KOPT-K1 (cell line): Measurements from ENCODE around the gene KCNJ4.

Experiments used
- H3K27ac ChIP-seq: fragments of 200-600 bp; sonication (generic); 2 replicates; pipeline ENCODE4 v1.5.1; 2016; ENCODE audit warnings: antibody characterized with exemption, mild to moderate bottlenecking, low read depth, low read length; ENCODE audit not compliant: poor library complexity, severe bottlenecking
- H3K36me3 ChIP-seq: fragments of 200-600 bp; sonication (generic); 2 replicates; pipeline ENCODE4 v1.5.1; 2017; ENCODE audit warnings: antibody characterized with exemption, mild to moderate bottlenecking, low read length, moderate library complexity; ENCODE audit not compliant: insufficient read depth
- H3K9me3 ChIP-seq: fragments of 200-600 bp; sonication (generic); 2 replicates; pipeline ENCODE4 v1.5.1; 2017; ENCODE audit warnings: antibody characterized with exemption, low read length, mild to moderate bottlenecking; ENCODE audit not compliant: insufficient read depth, poor library complexity, severe bottlenecking

KCNJ4 gene

GRCh38 chr22:38455076-38455529 lies at the start of gene KCNJ4:
TSS of gene KCNJ4 (minus strand) at chr22:38455199. CDS start at chr22:38428132, 27,067 bp downstream.
- Histone ChIP-seq H3K36me3 (no peaks in the 10 kb centered on the region), H3K27ac (no peak within 1 kb of the TSS), H3K9me3 (no peaks in the 10 kb centered on the region)

DNA sequence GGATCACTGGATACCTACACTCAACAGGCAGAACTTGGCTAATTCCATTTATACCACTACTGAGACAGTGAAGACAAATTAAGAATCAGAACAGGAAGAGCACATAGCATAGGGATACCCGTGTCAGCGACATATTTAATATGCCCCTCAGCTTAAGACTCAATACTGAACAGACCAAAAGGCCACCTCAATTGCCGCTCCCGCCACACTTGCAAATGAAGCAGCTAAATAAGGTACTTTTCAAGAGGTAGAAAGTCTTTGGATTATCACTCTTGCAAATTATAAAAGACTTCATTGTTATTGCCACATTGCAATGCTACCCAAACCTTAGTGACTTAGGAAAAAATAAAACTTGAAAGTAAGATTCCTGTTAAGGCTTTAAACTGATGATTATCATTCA lies 48.0 kb upstream of the KCNJ4 start:
- Histone ChIP-seq H3K9me3 (no peaks in the 10 kb centered on the region), H3K36me3 (peaks cover 67% of the 10 kb centered on the region), H3K27ac (no peak overlapping the region)

DNA sequence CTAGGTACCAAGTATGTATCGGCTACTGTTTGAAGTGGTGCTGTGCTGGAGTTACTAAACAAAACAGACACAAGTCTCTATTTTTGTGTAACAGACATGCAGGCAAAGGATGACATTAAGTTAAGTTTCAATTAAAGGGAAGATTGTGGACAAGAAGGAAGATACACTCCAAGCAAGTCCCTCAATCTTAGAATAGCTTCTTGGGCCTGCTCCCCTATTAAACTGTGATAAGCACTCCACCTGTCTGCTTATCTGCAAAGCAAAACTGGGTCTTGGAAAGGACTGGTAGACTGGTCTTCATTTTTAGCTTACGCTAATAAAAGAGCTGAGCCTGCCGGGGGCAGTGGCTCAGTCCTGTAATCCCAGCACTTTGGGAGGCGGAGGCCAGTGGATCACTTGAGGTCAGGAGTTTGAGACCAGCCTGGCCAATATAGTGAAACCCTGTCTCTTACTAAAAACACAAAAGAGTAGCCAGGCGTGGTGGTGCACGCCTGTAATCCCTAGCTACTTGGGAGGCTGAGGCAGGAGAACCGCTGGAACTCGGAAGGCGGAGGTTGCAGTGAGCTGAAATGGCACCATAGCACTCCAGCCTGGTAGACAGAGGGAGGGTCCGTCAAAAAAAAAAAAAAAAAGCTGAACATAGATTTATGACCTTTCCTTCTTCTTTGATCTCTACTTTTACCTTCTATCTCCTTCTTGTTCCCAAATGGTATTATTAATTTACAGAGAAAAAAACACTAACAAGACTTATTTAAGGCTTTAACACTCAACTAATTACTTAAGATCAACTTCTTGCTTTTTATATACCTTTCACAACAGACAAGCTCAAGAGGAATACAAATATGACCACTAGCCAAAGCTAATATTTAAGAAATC lies 47.0 kb upstream of the KCNJ4 start:
- H3K27ac ChIP-seq = no peak overlapping the region
- peaks cover 77% of the 10 kb centered on the region for H3K36me3 ChIP-seq
- no peaks in the 10 kb centered on the region for H3K9me3 ChIP-seq

DNA sequence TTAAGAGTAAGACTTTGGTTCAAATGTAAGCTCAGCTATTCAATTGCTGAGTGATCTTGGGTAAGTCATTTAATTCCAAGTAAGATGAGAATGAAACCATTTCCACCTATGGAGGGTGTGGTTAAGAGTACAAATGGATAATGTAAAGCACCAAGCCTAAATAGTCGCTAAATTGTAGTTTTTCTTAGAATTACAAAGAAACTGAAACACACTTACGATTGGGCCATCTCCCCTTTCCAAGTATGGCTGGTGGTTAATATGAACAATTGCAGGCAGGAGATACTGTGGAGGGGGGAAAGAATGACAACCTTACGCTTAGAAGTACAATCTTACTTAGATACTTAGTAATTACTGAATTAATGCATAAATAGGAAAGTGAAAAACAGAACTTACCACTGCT lies 42.9 kb upstream of the KCNJ4 start:
- H3K9me3 ChIP-seq = no peaks in the 10 kb centered on the region
- no peak overlapping the region for H3K27ac ChIP-seq
- peaks cover 100% of the 10 kb centered on the region for H3K36me3 ChIP-seq

DNA sequence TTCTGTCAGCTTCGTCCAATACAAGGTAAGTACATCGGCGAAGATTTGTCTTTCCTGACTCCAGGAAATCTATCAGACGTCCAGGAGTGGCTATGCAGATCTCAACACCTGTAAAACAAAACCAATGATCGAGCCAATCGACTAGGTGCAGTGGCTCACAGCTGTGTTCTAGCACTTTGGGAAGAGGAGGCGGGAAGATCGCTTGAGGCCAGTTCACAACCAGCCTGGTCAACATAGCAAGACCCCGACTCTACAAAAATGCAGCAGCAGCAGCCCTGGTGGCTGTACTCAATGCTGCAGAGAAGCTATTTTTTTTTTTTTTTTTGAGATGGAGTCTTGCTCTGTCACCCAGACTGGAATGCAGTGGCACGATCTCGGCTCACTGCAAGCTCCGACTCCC lies 39.9 kb upstream of the KCNJ4 start:
- Histone ChIP-seq H3K27ac (no peak overlapping the region), H3K9me3 (no peaks in the 10 kb centered on the region), H3K36me3 (peaks cover 100% of the 10 kb centered on the region)

- Histone ChIP-seq H3K36me3 (peaks cover 100% of the 10 kb centered on the region), H3K9me3 (no peaks in the 10 kb centered on the region), H3K27ac (no peak overlapping the region)
These were observed 39.5 kb upstream of the KCNJ4 start for GRCh38 chr22:38494498-38494897.

DNA sequence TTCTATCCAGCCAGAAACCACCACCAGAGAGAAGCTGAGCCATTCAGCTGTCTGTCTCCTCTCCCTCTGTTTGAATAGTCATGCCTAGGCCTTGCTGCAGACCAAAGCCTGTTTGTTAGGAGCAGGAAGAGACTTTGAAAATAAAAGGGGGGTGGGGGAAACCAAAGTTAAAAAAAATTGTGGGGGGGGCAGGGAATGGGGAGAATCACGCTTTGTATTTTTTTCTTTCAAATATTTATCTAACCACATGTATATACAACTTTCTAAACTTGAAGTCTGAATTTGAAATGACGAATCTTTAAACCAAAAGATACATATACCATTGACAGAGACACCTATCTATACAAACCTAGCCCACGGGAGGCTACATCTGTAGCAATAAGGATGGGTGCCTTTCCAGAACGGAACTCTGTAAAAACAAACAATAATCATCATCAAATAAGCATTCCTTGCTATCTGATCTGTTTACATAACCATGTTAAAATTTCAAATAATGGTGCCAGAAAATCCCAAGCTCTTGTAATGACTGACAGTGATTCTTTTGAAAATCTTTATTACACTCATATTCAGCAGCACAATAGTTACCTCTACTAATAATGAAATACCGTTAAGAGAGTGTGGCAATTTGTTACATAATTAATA lies 36.8 kb upstream of the KCNJ4 start:
- Histone ChIP-seq H3K27ac (no peak overlapping the region), H3K36me3 (peaks cover 100% of the 10 kb centered on the region), H3K9me3 (no peaks in the 10 kb centered on the region)

GRCh38 chr22:38490915-38491314 lies 35.9 kb upstream of the KCNJ4 start:
- Histone ChIP-seq H3K9me3 (no peaks in the 10 kb centered on the region), H3K36me3 (peaks cover 100% of the 10 kb centered on the region), H3K27ac (no peak overlapping the region)

DNA sequence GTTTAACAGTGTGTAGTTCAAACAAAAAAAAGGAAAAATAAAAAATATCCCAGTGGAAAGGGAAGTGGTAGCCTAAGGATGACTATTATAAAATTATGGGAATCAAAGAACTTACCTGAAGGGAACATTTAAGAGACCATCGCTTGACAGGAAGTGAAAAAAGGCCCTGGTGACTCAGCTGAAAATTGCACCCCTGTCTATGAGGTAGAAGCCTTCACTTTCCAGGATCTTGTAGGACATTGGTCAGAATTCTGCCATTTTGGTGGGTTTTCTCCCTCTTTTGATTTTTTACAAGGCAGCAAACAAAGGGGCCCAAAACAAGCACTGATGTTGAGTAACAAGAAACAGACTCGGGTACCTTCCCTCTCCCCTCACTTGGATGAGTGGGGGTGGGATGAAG lies 35.5 kb upstream of the KCNJ4 start:
- H3K36me3 ChIP-seq = peaks cover 100% of the 10 kb centered on the region
- no peak overlapping the region for H3K27ac ChIP-seq
- H3K9me3 ChIP-seq = no peaks in the 10 kb centered on the region

- H3K9me3 ChIP-seq = no peaks in the 10 kb centered on the region
- H3K36me3 ChIP-seq = peaks cover 100% of the 10 kb centered on the region
- H3K27ac ChIP-seq = no peak overlapping the region
These were observed 34.7 kb upstream of the KCNJ4 start for GRCh38 chr22:38489561-38490145.

- peaks cover 100% of the 10 kb centered on the region for H3K36me3 ChIP-seq
- no peaks in the 10 kb centered on the region for H3K9me3 ChIP-seq
- no peak overlapping the region for H3K27ac ChIP-seq
These were observed 34.1 kb upstream of the KCNJ4 start for GRCh38 chr22:38489142-38489541.

DNA sequence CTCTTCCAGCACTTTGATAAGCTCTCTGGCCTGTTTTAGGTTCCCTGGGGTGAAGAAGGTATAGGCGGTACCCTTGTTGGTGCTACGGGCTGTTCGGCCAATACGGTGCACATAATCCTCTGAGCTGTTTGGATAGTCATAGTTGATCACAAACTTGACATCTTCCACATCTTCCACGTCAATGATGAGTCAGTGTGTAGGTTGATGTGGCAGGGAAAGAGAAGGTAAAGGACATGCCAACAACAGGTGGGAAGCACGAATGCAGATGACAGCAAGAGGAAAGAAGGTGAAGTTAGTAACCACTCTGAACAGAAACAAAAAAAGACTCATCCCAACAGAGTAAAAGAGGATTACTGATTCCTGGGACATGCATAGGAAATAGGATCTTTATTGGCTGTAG lies 32.9 kb upstream of the KCNJ4 start:
- H3K9me3 ChIP-seq = no peaks in the 10 kb centered on the region
- peaks cover 100% of the 10 kb centered on the region for H3K36me3 ChIP-seq
- no peak overlapping the region for H3K27ac ChIP-seq

- Histone ChIP-seq H3K27ac (no peak overlapping the region), H3K9me3 (no peaks in the 10 kb centered on the region), H3K36me3 (peaks cover 100% of the 10 kb centered on the region)
These were observed 30.8 kb upstream of the KCNJ4 start for GRCh38 chr22:38485783-38486182.

- Histone ChIP-seq H3K27ac (no peak overlapping the region), H3K9me3 (no peaks in the 10 kb centered on the region), H3K36me3 (peaks cover 99% of the 10 kb centered on the region)
These were observed 29.2 kb upstream of the KCNJ4 start for GRCh38 chr22:38484244-38484643.

GRCh38 chr22:38482662-38483308 lies 27.8 kb upstream of the KCNJ4 start:
- Histone ChIP-seq H3K36me3 (peaks cover 87% of the 10 kb centered on the region), H3K9me3 (no peaks in the 10 kb centered on the region), H3K27ac (no peak overlapping the region)
